Activated naive CD4-positive, alpha-beta T cell treated with Interleukin-2 at 50 U/mL for 16 hours (primary cell): ENCODE measurements around the gene CDCA5.
A peak's percentile ranks its signal among the peaks of the same experiment; 100 is the strongest.

Source experiments
- DNase-seq: peaks from one replicate; pipeline ENCODE4 v3.0.0-alpha.2; 2020

The CDCA5 gene

GRCh38 chr11:65104628-65105027, 20.8 kb upstream of the CDCA5 start:
- no peak for DNase-seq

GRCh38 chr11:65103476-65103875, 19.6 kb upstream of the CDCA5 start:
- no peak for DNase-seq

GRCh38 chr11:65102142-65103095, 18.6 kb upstream of the CDCA5 start:
- DNase-seq, result no peak

GRCh38 chr11:65100674-65101350, 17.0 kb upstream of the CDCA5 start:
- DNase-seq, result no peak

- no peak for DNase-seq
Measured at GRCh38 chr11:65096926-65097325, 13.1 kb upstream of the CDCA5 start.

- DNase-seq, result peak; percentile 85
Measured at GRCh38 chr11:65095974-65096806, 12.3 kb upstream of the CDCA5 start, which contains the start of gene VPS51. Gene VPS51 (plus strand): TSS chr11:65096214. CDS start chr11:65096251, 37 bp downstream.

GRCh38 chr11:65095427-65095826, 11.6 kb upstream of the CDCA5 start:
- no peak for DNase-seq

GRCh38 chr11:65090628-65091027, 6.8 kb upstream of the CDCA5 start:
- no peak for DNase-seq

- no peak for DNase-seq
Measured at GRCh38 chr11:65089621-65090020, 5.8 kb upstream of the CDCA5 start.

GRCh38 chr11:65087827-65088226, 4.0 kb upstream of the CDCA5 start:
- DNase-seq, result no peak

GRCh38 chr11:65087216-65087615, 3.4 kb upstream of the CDCA5 start:
- DNase-seq, result no peak

GRCh38 chr11:65086809-65087208, 3.0 kb upstream of the CDCA5 start:
- DNase-seq, result no peak

GRCh38 chr11:65085446-65085845, 1.6 kb upstream of the CDCA5 start:
- no peak for DNase-seq

- DNase-seq, result no peak
Measured at GRCh38 chr11:65084598-65085375, 947 bp upstream of the CDCA5 start.

- DNase-seq, result no peak
Measured at GRCh38 chr11:65083134-65083833, 556 bp downstream of the CDCA5 start.

- DNase-seq, result no peak
Measured at GRCh38 chr11:65078786-65079342, 5.0 kb downstream of the CDCA5 start.

- peak; percentile 79 for DNase-seq
Measured at GRCh38 chr11:65078151-65078550, 5.7 kb downstream of the CDCA5 start.

GRCh38 chr11:65077451-65077850, 6.4 kb downstream of the CDCA5 start:
- no peak for DNase-seq

GRCh38 chr11:65072631-65072966, 11.2 kb downstream of the CDCA5 start:
- DNase-seq, result no peak

- DNase-seq, result no peak
Measured at GRCh38 chr11:65071907-65072630, 11.8 kb downstream of the CDCA5 start.

GRCh38 chr11:65069217-65069616, 14.6 kb downstream of the CDCA5 start:
- no peak for DNase-seq
